Measurements from ENCODE around the gene TMEM218. TPM values are rescaled to one million over a fixed set of nuclear protein-coding genes. Genes with fewer than 3 reads are reported as not detected.
"Not testable (repeated sequence)": the region's sequence is repeated elsewhere in the genome, so short reads cannot be mapped to it uniquely, and the experiment has no call there.

The TMEM218 gene
- total and polyA plus RNA-seq, 3 experiments from 2014 or later, result 22.5 to 36.6 (median 25.5) TPM

DNA sequence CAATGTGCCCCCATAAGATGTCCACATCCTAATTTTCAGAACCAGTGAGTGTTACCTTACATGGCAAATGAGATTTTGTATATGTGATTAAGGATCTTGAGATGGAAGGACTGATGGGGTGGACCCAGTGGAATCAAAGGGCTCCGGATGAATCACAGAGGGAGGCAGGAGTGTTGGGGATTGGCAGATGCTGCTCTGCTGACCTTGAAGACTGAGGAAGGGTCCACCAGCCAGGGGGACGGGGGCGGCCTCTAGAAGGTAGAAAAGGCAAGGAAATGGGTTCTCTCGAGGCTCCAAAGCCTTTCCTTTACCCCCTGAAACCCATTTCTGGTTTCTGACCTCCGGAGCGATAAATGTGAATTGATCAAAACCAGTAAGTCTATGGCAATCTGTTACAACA, 18.8 kb downstream of the TMEM218 start:
- Mint-ChIP-seq H3K9me3 (no peaks in the 10 kb centered on the region), H3K36me3 (peaks cover 4 to 31% (median 21%) of the 10 kb centered on the region in 3 donors), H3K4me1 (no peaks in the 10 kb centered on the region), H3K4me3 (no peak overlapping the region), H3K27ac (peak overlapping the region in 1 of 8 donors; percentile 44), H3K27me3 (no peaks in the 10 kb centered on the region)
- Histone ChIP-seq H3K27ac (ENCODE audit: low read depth, low read length) (no peak overlapping the region), H3K4me1 (ENCODE audit: insufficient read depth, low read length) (no peaks in the 10 kb centered on the region), H3K36me3 (ENCODE audit: insufficient read depth, low read length) (no peaks in the 10 kb centered on the region), H3K9me3 (ENCODE audit: low read length) (no peaks in the 10 kb centered on the region), H3K27me3 (ENCODE audit: insufficient read depth, low read length, poor library complexity, severe bottlenecking) (no peaks in the 10 kb centered on the region), H3K4me3 (ENCODE audit: low read length) (no peak overlapping the region)
- ChIA-PET CTCF (interaction anchor here (2.4 kb wide), 1 partner anchor 18 kb away, joined by 17 read pairs; the partner anchor contains the start of gene TMEM218), POLR2A (no interaction called here)
- no peak for DNase-seq

DNA sequence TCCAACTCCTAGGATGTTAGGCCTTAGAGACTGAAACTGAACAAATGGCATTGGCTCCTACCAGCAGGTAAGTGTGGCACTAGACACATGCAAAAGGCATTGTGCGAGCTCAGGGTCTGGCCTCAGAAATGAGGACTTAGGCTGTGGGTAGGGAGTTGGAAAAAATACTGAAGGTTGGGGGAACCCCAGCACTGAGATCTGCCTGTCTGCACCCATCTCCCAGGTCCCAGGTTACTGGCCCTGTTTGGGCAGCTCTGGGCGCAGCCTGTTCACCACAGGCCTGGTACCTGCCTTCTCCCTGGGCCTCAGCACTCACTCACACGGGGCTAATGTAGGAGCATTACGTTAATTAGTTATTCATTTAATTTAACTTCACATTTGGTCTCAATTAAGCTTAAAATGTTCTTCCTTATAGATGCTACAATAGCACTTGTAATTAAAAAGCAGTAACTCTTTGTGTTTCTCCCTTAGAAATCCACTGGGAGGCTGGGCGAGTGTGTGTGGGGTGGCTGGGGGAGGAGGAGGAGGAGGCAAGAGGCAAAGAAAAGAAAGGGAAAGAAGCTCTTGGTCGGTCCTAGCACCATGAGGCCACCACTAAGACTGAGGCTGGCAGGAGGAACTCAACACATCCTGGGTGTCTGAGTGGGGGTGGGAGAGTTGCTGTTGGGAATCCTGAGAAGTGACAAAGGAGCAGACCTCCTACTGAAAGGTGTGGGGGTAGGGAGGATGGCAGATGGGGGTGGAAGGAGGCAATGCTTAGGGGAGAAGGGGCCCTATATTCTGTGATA, 19.4 kb downstream of the TMEM218 start:
- Mint-ChIP-seq H3K36me3 (peaks cover 4 to 26% (median 17%) of the 10 kb centered on the region in 3 donors), H3K4me1 (no peaks in the 10 kb centered on the region), H3K27me3 (no peaks in the 10 kb centered on the region), H3K9me3 (no peaks in the 10 kb centered on the region), H3K4me3 (no peak overlapping the region), H3K27ac (peak overlapping the region in 2 of 8 donors; percentile 53 to 82)
- POLR2A ChIA-PET, result no interaction called here
- no peaks in the 10 kb centered on the region for H3K4me1 ChIP-seq (ENCODE audit: insufficient read depth, low read length)
- CTCF ChIA-PET, result interaction anchor here (1.4 to 3.8 kb wide), 6 partner anchors 19 to 88 kb away, joined by 3 to 21 read pairs (median 4); partner anchors contain the start of gene TMEM218
- no peak overlapping the region for H3K4me3 ChIP-seq (ENCODE audit: low read length)
- H3K27me3 ChIP-seq (ENCODE audit: insufficient read depth, low read length, poor library complexity, severe bottlenecking), result no peaks in the 10 kb centered on the region
- no peak for DNase-seq
- no peak overlapping the region for H3K27ac ChIP-seq (ENCODE audit: low read depth, low read length)
- H3K9me3 ChIP-seq (ENCODE audit: low read length), result no peaks in the 10 kb centered on the region
- H3K36me3 ChIP-seq (ENCODE audit: insufficient read depth, low read length), result no peaks in the 10 kb centered on the region

DNA sequence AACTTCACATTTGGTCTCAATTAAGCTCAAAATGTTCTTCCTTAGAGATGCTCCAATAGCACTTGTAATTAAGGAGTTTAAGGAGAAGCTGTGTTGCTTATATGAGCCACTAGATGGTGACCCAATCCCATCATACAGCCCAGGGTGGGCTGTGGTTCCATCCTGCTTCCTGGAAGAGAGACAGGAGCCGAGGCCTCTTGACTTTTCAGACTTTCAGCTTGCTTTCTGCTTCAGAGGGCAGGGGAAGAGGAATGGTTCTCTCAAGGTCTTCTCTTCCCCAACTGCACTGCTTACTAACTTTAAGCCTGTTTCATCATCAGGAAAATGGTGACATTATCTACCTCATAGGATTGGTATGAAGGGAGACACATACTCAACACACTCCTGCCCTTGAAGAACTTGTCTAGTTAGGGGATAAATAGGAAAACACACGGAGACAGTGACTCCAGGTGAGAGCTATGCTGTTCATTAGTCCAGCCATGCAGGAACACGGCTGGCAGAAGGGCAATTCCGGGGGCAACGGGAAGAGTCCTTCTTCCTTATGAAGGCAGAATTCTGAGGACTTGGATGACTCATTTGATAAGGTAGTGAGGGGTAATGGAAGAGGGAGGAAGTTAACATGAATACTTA, 20.1 kb downstream of the TMEM218 start:
- H3K36me3 ChIP-seq (ENCODE audit: insufficient read depth, low read length), result no peaks in the 10 kb centered on the region
- peak in 1 of 5 donors; percentile 13 for DNase-seq
- CTCF ChIA-PET, result interaction anchor here (0.8 to 3.8 kb wide), 9 partner anchors 19 to 89 kb away, joined by 3 to 21 read pairs (median 3); partner anchors contain the start of gene TMEM218
- no peak overlapping the region for H3K27ac ChIP-seq (ENCODE audit: low read depth, low read length)
- POLR2A ChIA-PET, result no interaction called here
- H3K27me3 ChIP-seq (ENCODE audit: insufficient read depth, low read length, poor library complexity, severe bottlenecking), result no peaks in the 10 kb centered on the region
- no peaks in the 10 kb centered on the region for H3K9me3 Mint-ChIP-seq
- H3K36me3 Mint-ChIP-seq, result peaks cover 0 to 19% (median 12%) of the 10 kb centered on the region in 3 donors
- H3K4me3 ChIP-seq (ENCODE audit: low read length), result no peak overlapping the region
- no peaks in the 10 kb centered on the region for H3K27me3 Mint-ChIP-seq
- no peaks in the 10 kb centered on the region for H3K4me1 ChIP-seq (ENCODE audit: insufficient read depth, low read length)
- peak overlapping the region in 2 of 8 donors; percentile 53 to 60 for H3K27ac Mint-ChIP-seq
- no peaks in the 10 kb centered on the region for H3K9me3 ChIP-seq (ENCODE audit: low read length)
- H3K4me3 Mint-ChIP-seq, result no peak overlapping the region
- H3K4me1 Mint-ChIP-seq, result no peaks in the 10 kb centered on the region

DNA sequence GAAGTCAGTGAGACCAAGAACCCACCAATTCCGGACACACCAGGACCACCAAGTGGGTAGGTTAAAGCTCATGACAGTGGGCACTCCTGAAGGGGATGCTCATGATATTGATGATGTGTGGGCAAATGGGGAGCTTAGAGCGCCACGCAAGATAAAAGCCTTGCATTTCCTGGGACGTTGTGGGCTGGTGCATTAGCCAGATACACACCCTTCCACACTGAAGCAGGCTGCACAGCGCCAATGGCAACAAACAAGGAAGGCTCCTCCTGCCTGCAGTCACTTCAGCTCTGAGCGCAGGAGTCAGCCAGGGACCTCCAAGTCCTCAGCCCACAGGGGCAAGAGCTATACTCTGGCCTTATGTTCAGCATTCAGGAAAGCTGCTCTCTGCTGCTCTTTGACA, 20.6 kb downstream of the TMEM218 start:
- Mint-ChIP-seq H3K9me3 (no peaks in the 10 kb centered on the region), H3K4me3 (no peak overlapping the region), H3K27ac (peak overlapping the region in 1 of 8 donors; percentile 33), H3K36me3 (peaks cover 0 to 14% (median 7%) of the 10 kb centered on the region in 3 donors), H3K27me3 (no peaks in the 10 kb centered on the region), H3K4me1 (no peaks in the 10 kb centered on the region)
- ChIA-PET CTCF (interaction anchor here (0.8 to 3.8 kb wide), 9 partner anchors 20 to 90 kb away, joined by 3 to 21 read pairs (median 3); partner anchors contain the start of gene TMEM218), POLR2A (no interaction called here)
- Histone ChIP-seq H3K9me3 (ENCODE audit: low read length) (no peaks in the 10 kb centered on the region), H3K27ac (ENCODE audit: low read depth, low read length) (no peak overlapping the region), H3K4me1 (ENCODE audit: insufficient read depth, low read length) (no peaks in the 10 kb centered on the region), H3K27me3 (ENCODE audit: insufficient read depth, low read length, poor library complexity, severe bottlenecking) (no peaks in the 10 kb centered on the region), H3K4me3 (ENCODE audit: low read length) (no peak overlapping the region), H3K36me3 (ENCODE audit: insufficient read depth, low read length) (no peaks in the 10 kb centered on the region)
- DNase-seq, result no peak

DNA sequence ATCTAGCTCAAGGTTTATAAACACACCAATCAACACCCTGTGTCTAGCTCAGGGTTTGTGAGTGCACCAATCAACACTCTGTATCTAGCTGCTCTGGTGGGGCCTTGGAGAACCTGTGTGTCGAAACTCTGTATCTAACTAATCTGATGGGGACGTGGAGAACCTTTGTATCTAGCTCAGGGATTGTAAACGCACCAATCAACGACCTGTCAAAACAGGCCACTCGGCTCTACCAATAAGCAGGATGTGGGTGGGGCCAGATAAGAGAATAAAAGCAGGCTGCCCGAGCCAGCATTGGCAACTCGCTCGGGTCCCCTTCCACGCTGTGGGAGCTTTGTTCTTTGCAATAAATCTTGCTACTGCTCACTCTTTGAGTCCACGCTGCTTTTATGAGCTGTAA, 21.3 kb downstream of the TMEM218 start:
- H3K36me3 Mint-ChIP-seq; H3K9me3 ChIP-seq (ENCODE audit: low read length); H3K4me1 ChIP-seq (ENCODE audit: insufficient read depth, low read length); H3K27ac ChIP-seq (ENCODE audit: low read depth, low read length); H3K27me3 ChIP-seq (ENCODE audit: insufficient read depth, low read length, poor library complexity, severe bottlenecking); H3K4me3 ChIP-seq (ENCODE audit: low read length); H3K36me3 ChIP-seq (ENCODE audit: insufficient read depth, low read length); H3K27me3 Mint-ChIP-seq; H3K9me3 Mint-ChIP-seq; H3K4me3 Mint-ChIP-seq; DNase-seq; H3K4me1 Mint-ChIP-seq; POLR2A ChIA-PET: not testable (repeated sequence)
- peak overlapping the region in 1 of 8 donors; percentile 33 for H3K27ac Mint-ChIP-seq
- CTCF ChIA-PET, result interaction anchor here (1.0 to 3.8 kb wide), 3 partner anchors 21 to 52 kb away, joined by 3 to 21 read pairs (median 17); partner anchors contain the start of gene TMEM218

DNA sequence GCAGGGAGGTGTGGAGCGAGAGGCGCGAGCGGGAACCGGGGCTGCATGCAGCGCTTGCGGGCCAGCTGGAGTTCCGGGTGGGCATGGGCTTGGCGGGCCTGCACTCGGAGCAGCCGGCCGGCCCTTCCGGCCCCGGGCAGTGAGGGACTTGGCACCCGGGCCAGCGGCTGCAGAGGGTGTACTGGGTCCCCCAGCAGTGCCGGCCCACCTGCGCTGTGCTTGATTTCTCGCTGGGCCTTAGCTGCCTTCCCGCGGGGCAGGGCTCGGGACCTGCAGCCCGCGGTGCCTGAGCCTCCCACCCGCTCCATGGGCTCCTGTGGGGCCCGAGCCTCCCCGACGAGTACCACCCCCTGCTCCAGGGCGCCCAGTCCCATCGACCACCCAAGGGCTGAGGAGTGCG, 21.9 kb downstream of the TMEM218 start:
- H3K4me1 Mint-ChIP-seq; H3K36me3 ChIP-seq (ENCODE audit: insufficient read depth, low read length); H3K4me1 ChIP-seq (ENCODE audit: insufficient read depth, low read length); H3K4me3 Mint-ChIP-seq; H3K36me3 Mint-ChIP-seq; H3K27ac Mint-ChIP-seq; H3K9me3 ChIP-seq (ENCODE audit: low read length); H3K9me3 Mint-ChIP-seq; H3K27me3 Mint-ChIP-seq; H3K4me3 ChIP-seq (ENCODE audit: low read length); H3K27ac ChIP-seq (ENCODE audit: low read depth, low read length); DNase-seq; H3K27me3 ChIP-seq (ENCODE audit: insufficient read depth, low read length, poor library complexity, severe bottlenecking); POLR2A ChIA-PET: not testable (repeated sequence)
- CTCF ChIA-PET, result interaction anchor here (3.8 kb wide), 1 partner anchor 52 kb away, joined by 21 read pairs; no protein-coding TSS in a partner anchor

DNA sequence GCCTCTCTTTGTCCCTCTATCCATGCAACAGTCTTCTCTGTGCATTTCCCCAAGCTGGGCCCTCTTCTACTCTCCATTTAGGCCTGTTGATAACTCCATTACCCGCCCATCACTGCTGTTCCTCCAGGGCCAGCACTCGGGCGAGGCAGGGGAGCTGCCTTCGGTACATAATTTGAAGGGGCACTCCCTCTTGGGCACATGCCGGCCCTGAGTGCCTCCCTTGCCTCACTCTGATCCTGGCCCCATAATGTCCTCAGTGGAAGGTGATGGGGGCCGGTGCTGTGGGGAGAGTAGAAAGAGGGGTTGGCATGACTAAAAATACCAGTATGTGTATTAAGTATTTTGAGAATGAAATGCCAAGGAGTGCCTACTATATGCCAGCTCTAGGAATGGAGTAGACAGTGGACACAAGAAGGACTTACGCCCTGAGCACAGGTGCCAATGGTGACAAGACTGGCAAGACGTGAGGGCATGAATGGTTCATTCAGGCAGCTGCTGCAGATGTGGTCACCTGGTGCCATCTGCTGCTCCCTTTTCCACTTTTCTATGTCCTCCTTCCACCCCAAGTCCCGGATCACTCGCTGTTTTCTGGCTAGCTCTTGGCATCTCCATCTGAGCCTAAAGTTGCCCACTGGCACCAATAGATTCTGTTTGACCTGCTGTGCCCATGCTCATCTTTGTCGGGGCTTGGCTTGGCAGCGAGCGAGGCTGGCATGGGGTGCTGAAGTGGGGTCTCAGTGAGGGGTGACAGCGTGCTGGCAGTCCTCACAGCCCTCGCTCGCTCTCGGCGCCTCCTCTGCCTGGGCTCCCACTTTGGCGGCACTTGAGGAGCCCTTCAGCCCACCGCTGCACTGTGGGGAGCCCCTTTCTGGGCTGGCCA, 22.6 kb downstream of the TMEM218 start:
- Mint-ChIP-seq H3K36me3 (peaks cover 0 to 10% (median under 1%) of the 10 kb centered on the region in 3 donors), H3K4me1 (no peaks in the 10 kb centered on the region), H3K27ac (peak overlapping the region in 1 of 8 donors; percentile 72), H3K4me3 (no peak overlapping the region), H3K9me3 (no peaks in the 10 kb centered on the region), H3K27me3 (peaks cover 2 to 3% of the 10 kb centered on the region in 2 donors)
- H3K4me3 ChIP-seq (ENCODE audit: low read length), result no peak overlapping the region
- ChIA-PET POLR2A (no interaction called here), CTCF (interaction anchor here (3.8 kb wide), 1 partner anchor 53 kb away, joined by 21 read pairs; no protein-coding TSS in a partner anchor)
- no peaks in the 10 kb centered on the region for H3K4me1 ChIP-seq (ENCODE audit: insufficient read depth, low read length)
- no peak for DNase-seq
- no peaks in the 10 kb centered on the region for H3K27me3 ChIP-seq (ENCODE audit: insufficient read depth, low read length, poor library complexity, severe bottlenecking)
- no peaks in the 10 kb centered on the region for H3K9me3 ChIP-seq (ENCODE audit: low read length)
- H3K27ac ChIP-seq (ENCODE audit: low read depth, low read length), result no peak overlapping the region
- no peaks in the 10 kb centered on the region for H3K36me3 ChIP-seq (ENCODE audit: insufficient read depth, low read length)

All from CD8-positive, alpha-beta memory T cell (primary cell).